Measurements from ENCODE around the gene PHLDB3.
"Not testable (repeated sequence)": the region's sequence is repeated elsewhere in the genome, so short reads cannot be mapped to it uniquely, and the experiment has no call there.

Gene PHLDB3

GRCh38 chr19:43444531-43445287, 59.8 kb downstream of the PHLDB3 start:
- Histone ChIP-seq H3K9me3 (ENCODE audit: control insufficient read depth, low read length) (no peaks in the 10 kb centered on the region), H3K4me1 (ENCODE audit: control insufficient read depth, insufficient read depth, low read length) (peaks cover under 1% of the 10 kb centered on the region), H3K27me3 (ENCODE audit: control insufficient read depth, insufficient read depth, low read length) (peaks cover 4% of the 10 kb centered on the region), H3K36me3 (ENCODE audit: control insufficient read depth, insufficient read depth, low read length) (no peaks in the 10 kb centered on the region), H3K4me3 (ENCODE audit: low read length) (no peak overlapping the region), H3K9ac (ENCODE audit: low read length) (no peak overlapping the region)

- not testable (repeated sequence) for H3K9me3 ChIP-seq (ENCODE audit: control insufficient read depth, low read length); H3K4me3 ChIP-seq (ENCODE audit: low read length); H3K9ac ChIP-seq (ENCODE audit: low read length); H3K36me3 ChIP-seq (ENCODE audit: control insufficient read depth, insufficient read depth, low read length); H3K4me1 ChIP-seq (ENCODE audit: control insufficient read depth, insufficient read depth, low read length); H3K27me3 ChIP-seq (ENCODE audit: control insufficient read depth, insufficient read depth, low read length)
These were observed 60.5 kb downstream of the PHLDB3 start for GRCh38 chr19:43444091-43444490.

GRCh38 chr19:43441716-43442115, 62.8 kb downstream of the PHLDB3 start:
- Histone ChIP-seq H3K4me1 (ENCODE audit: control insufficient read depth, insufficient read depth, low read length) (peaks cover 12% of the 10 kb centered on the region), H3K36me3 (ENCODE audit: control insufficient read depth, insufficient read depth, low read length) (no peaks in the 10 kb centered on the region), H3K27me3 (ENCODE audit: control insufficient read depth, insufficient read depth, low read length) (peaks cover 4% of the 10 kb centered on the region), H3K9me3 (ENCODE audit: control insufficient read depth, low read length) (no peaks in the 10 kb centered on the region), H3K4me3 (ENCODE audit: low read length) (no peak overlapping the region), H3K9ac (ENCODE audit: low read length) (no peak overlapping the region)

GRCh38 chr19:43439709-43440063, 64.9 kb downstream of the PHLDB3 start:
- Histone ChIP-seq H3K9ac (ENCODE audit: low read length) (no peak overlapping the region), H3K27me3 (ENCODE audit: control insufficient read depth, insufficient read depth, low read length) (peaks cover 4% of the 10 kb centered on the region), H3K4me3 (ENCODE audit: low read length) (no peak overlapping the region), H3K9me3 (ENCODE audit: control insufficient read depth, low read length) (no peaks in the 10 kb centered on the region), H3K4me1 (ENCODE audit: control insufficient read depth, insufficient read depth, low read length) (peaks cover 12% of the 10 kb centered on the region), H3K36me3 (ENCODE audit: control insufficient read depth, insufficient read depth, low read length) (no peaks in the 10 kb centered on the region)

DNA sequence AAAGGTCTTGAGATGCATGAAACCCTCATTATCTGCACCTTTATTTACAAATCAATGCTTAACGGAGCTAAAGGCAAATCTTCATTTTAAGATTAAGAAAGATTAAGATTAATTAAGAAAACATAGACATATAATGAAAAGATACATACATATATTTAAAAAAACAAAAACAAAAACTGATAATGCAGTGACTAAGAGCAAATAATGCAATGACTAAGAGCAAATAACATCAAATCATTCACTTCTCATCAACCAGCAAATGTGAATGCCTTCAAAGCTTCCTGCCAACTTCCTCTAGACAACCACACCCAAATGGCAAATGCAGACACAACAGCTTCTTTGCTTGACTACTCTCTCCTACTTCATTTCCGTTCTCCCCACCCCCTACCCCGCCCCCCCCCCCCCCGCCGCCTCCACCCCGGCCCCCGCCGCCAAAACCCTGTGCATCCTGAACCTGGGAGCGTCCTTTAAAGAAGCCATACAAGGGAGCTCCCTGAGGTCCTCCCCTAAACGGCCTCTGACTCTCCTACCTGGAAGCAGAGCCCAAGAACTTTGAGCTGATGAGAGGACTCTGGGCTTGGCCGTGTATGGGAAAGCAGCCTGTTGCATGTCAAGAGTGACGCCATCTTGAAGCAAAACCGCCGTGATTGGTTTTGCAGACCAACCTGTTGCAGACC, 65.4 kb downstream of the PHLDB3 start:
- Histone ChIP-seq H3K36me3 (ENCODE audit: control insufficient read depth, insufficient read depth, low read length) (no peaks in the 10 kb centered on the region), H3K4me1 (ENCODE audit: control insufficient read depth, insufficient read depth, low read length) (peaks cover 12% of the 10 kb centered on the region), H3K27me3 (ENCODE audit: control insufficient read depth, insufficient read depth, low read length) (peaks cover 4% of the 10 kb centered on the region), H3K4me3 (ENCODE audit: low read length) (no peak overlapping the region), H3K9me3 (ENCODE audit: control insufficient read depth, low read length) (no peaks in the 10 kb centered on the region), H3K9ac (ENCODE audit: low read length) (no peak overlapping the region)

DNA sequence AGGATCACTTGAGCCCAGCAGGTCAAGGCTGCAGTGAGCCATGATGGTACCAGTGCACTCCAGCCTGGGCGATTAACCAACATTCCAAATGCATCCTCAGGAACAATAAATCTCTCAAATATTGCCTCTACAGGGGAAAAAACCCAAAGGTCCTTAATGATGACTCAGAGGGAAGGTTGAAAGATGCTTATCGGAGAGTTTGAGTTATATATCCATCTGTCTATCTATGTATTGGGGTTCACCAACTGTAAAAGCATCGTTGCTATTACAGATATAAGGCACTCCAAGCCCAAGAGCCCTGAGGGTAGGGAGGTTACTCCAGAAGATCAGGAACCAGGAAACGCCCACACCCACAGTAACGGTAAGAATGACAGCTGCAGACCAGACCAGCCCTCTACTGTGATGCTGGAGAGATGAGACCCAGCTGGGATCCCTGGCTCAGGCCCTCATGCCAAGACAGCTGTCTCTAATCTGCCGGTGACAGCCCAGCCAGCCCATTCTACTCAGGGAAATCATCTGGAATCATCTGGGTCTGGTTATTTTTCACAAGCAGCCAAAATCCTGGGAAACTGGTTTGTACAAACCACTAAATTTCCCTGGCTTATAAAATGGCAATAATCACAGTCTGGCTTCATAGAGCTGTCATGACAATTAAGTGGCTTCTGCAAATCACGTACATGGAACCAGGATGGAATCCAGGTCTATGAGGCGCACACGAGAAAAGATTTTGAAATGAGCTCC, 66.1 kb downstream of the PHLDB3 start:
- no peaks in the 10 kb centered on the region for H3K9me3 ChIP-seq (ENCODE audit: control insufficient read depth, low read length)
- no peak overlapping the region for H3K9ac ChIP-seq (ENCODE audit: low read length)
- H3K36me3 ChIP-seq (ENCODE audit: control insufficient read depth, insufficient read depth, low read length) = no peaks in the 10 kb centered on the region
- peaks cover 4% of the 10 kb centered on the region for H3K27me3 ChIP-seq (ENCODE audit: control insufficient read depth, insufficient read depth, low read length)
- H3K4me3 ChIP-seq (ENCODE audit: low read length) = no peak overlapping the region
- H3K4me1 ChIP-seq (ENCODE audit: control insufficient read depth, insufficient read depth, low read length) = peaks cover 12% of the 10 kb centered on the region

GRCh38 chr19:43437712-43438111, 66.8 kb downstream of the PHLDB3 start:
- Histone ChIP-seq H3K9me3 (ENCODE audit: control insufficient read depth, low read length) (no peaks in the 10 kb centered on the region), H3K36me3 (ENCODE audit: control insufficient read depth, insufficient read depth, low read length) (no peaks in the 10 kb centered on the region), H3K27me3 (ENCODE audit: control insufficient read depth, insufficient read depth, low read length) (peaks cover 4% of the 10 kb centered on the region), H3K4me1 (ENCODE audit: control insufficient read depth, insufficient read depth, low read length) (peaks cover 12% of the 10 kb centered on the region), H3K4me3 (ENCODE audit: low read length) (no peak overlapping the region), H3K9ac (ENCODE audit: low read length) (no peak overlapping the region)

DNA sequence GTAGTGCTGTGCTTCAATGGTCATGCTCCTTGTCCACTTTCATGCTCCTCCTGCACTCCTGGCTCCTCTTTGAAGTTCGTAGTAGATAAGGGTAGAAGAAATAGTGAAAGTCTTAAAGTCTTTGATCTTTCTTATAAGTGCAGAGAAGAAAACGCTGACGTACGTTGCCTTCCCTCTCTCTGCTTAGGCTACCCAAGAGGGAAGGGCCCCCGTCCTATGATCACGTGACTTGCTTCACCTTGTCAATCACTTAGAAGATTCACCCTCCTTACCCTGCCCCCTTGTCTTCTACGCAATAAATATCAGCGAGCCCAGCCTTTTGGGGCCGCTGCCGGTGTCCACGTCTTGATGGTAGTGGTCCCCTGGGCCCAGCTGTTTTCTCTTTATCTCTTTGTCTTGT, 67.3 kb downstream of the PHLDB3 start:
- H3K4me3 ChIP-seq (ENCODE audit: low read length); H3K27me3 ChIP-seq (ENCODE audit: control insufficient read depth, insufficient read depth, low read length); H3K9me3 ChIP-seq (ENCODE audit: control insufficient read depth, low read length); H3K36me3 ChIP-seq (ENCODE audit: control insufficient read depth, insufficient read depth, low read length); H3K9ac ChIP-seq (ENCODE audit: low read length): not testable (repeated sequence)
- peaks cover 12% of the 10 kb centered on the region for H3K4me1 ChIP-seq (ENCODE audit: control insufficient read depth, insufficient read depth, low read length)

DNA sequence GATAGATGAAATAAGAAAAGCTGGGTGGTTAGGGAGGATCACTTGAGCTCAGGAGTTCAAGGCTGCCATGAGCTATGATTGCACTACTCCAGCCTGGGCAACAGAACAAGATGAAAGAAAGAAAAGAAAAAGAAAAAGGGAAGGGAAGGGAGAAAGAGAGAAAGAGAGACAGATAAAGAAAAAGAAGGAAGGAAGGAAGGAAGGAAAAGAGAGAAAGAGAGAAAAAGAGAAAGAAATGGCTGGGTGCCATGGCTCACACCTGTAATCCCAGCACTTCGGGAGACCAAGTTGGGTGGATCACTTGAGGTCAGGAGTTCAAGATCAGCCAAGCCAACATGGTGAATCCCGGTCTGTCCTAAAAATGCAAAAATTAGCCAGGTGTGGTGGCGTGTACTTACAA, 68.8 kb downstream of the PHLDB3 start:
- H3K9ac ChIP-seq (ENCODE audit: low read length) = no peak overlapping the region
- no peaks in the 10 kb centered on the region for H3K9me3 ChIP-seq (ENCODE audit: control insufficient read depth, low read length)
- no peaks in the 10 kb centered on the region for H3K36me3 ChIP-seq (ENCODE audit: control insufficient read depth, insufficient read depth, low read length)
- peaks cover 4% of the 10 kb centered on the region for H3K27me3 ChIP-seq (ENCODE audit: control insufficient read depth, insufficient read depth, low read length)
- H3K4me1 ChIP-seq (ENCODE audit: control insufficient read depth, insufficient read depth, low read length) = peaks cover 12% of the 10 kb centered on the region
- H3K4me3 ChIP-seq (ENCODE audit: low read length) = no peak overlapping the region

- Histone ChIP-seq H3K9me3 (ENCODE audit: control insufficient read depth, low read length) (no peaks in the 10 kb centered on the region), H3K4me3 (ENCODE audit: low read length) (no peak overlapping the region), H3K36me3 (ENCODE audit: control insufficient read depth, insufficient read depth, low read length) (no peaks in the 10 kb centered on the region), H3K4me1 (ENCODE audit: control insufficient read depth, insufficient read depth, low read length) (peaks cover 5% of the 10 kb centered on the region), H3K9ac (ENCODE audit: low read length) (no peak overlapping the region), H3K27me3 (ENCODE audit: control insufficient read depth, insufficient read depth, low read length) (no peaks in the 10 kb centered on the region)
These were observed 70.9 kb downstream of the PHLDB3 start for GRCh38 chr19:43433689-43434088.

DNA sequence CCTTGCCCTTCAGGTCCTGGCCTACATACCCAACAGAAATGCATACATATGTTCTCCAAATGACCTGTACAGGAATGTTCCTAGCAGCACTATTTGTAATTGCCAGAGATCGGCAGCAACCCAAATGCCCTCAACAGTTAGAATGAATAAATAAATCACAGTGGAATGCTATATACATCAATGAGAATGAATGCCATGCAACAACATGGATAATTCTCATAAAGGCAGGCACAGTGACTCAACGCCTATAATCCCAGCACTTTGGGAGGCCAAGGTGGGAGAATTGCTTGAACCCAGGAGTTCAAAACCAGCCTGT, 71.2 kb downstream of the PHLDB3 start:
- Histone ChIP-seq H3K4me3 (ENCODE audit: low read length) (no peak overlapping the region), H3K9ac (ENCODE audit: low read length) (no peak overlapping the region), H3K9me3 (ENCODE audit: control insufficient read depth, low read length) (no peaks in the 10 kb centered on the region), H3K36me3 (ENCODE audit: control insufficient read depth, insufficient read depth, low read length) (no peaks in the 10 kb centered on the region), H3K27me3 (ENCODE audit: control insufficient read depth, insufficient read depth, low read length) (no peaks in the 10 kb centered on the region), H3K4me1 (ENCODE audit: control insufficient read depth, insufficient read depth, low read length) (peaks cover under 1% of the 10 kb centered on the region)

DNA sequence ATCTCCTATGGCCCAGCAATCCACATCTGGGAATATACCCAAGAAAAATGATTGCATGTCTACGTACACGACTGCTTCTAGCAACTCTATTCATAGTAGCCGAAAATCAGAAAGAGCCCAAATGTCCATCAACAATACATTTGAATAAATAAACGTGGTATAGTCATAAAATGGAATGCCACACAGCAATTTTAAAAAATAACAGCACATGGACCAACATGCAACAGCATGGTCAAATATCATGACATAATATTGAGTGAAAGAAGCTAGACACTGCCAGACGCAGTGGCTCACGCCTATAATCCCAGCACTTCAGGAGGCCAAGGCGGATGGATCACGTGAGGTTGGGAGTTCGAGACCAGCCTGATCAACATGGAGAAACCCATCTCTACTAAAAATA, 73.6 kb downstream of the PHLDB3 start:
- no peaks in the 10 kb centered on the region for H3K9me3 ChIP-seq (ENCODE audit: control insufficient read depth, low read length)
- no peak overlapping the region for H3K4me3 ChIP-seq (ENCODE audit: low read length)
- H3K9ac ChIP-seq (ENCODE audit: low read length) = no peak overlapping the region
- no peaks in the 10 kb centered on the region for H3K27me3 ChIP-seq (ENCODE audit: control insufficient read depth, insufficient read depth, low read length)
- H3K36me3 ChIP-seq (ENCODE audit: control insufficient read depth, insufficient read depth, low read length) = no peaks in the 10 kb centered on the region
- peaks cover 8% of the 10 kb centered on the region for H3K4me1 ChIP-seq (ENCODE audit: control insufficient read depth, insufficient read depth, low read length)

All from mucosa of stomach (tissue), 1 donor.